Osteocyte (in vitro differentiated cells): ENCODE data around the gene CYP3A7. TPM values are rescaled to one million over a fixed set of nuclear protein-coding genes. Genes with fewer than 3 reads are reported as not detected.

ENCODE experiments used
- DNase-seq: peaks from one replicate; pipeline ENCODE4 v3.0.0; 2021; ENCODE audit warnings: mixed read lengths; ENCODE audit not compliant: unreplicated experiment; ENCODE audit errors: extremely low spot score
- H3K27ac Mint-ChIP-seq: one replicate; pipeline ENCODE4 v1.8.0; 2021; ENCODE audit warnings: mild to moderate bottlenecking, mixed read lengths; ENCODE audit not compliant: unreplicated experiment
- H3K27me3 Mint-ChIP-seq: one replicate; pipeline ENCODE4 v1.8.0; 2021; ENCODE audit warnings: mixed read lengths; ENCODE audit not compliant: unreplicated experiment
- H3K36me3 Mint-ChIP-seq: one replicate; pipeline ENCODE4 v1.8.0; 2021; ENCODE audit warnings: mixed read lengths; ENCODE audit not compliant: unreplicated experiment
- H3K4me1 Mint-ChIP-seq: one replicate; pipeline ENCODE4 v1.8.0; 2021; ENCODE audit warnings: mixed read lengths; ENCODE audit not compliant: unreplicated experiment
- H3K4me3 Mint-ChIP-seq: one replicate; pipeline ENCODE4 v1.8.0; 2021; ENCODE audit warnings: mild to moderate bottlenecking, moderate library complexity, mixed read lengths; ENCODE audit not compliant: unreplicated experiment
- H3K9me3 Mint-ChIP-seq: one replicate; pipeline ENCODE4 v1.8.0; 2021; ENCODE audit warnings: mixed read lengths; ENCODE audit not compliant: unreplicated experiment
- CTCF ChIP-seq: fragments of 200-600 bp; sonication (generic); IDR thresholded peaks from 2 replicates; pipeline ENCODE4 v1.5.0; 2021; ENCODE audit warnings: antibody characterized with exemption, mild to moderate bottlenecking, moderate library complexity
- total RNA-seq: library from RNA; stranded (reverse); gene quantifications from 2 replicates; pipeline ENCODE4 v1.2.1, GENCODE V29; 2021

The CYP3A7 gene
- total RNA-seq, 1 donor from 2014 or later = not detected

GRCh38 chr7:99733003-99733402, 2.0 kb downstream of the CYP3A7 start:
- TF ChIP-seq CTCF = no peak
- H3K9me3 Mint-ChIP-seq = no peaks in the 10 kb centered on the region
- H3K4me3 Mint-ChIP-seq = no peak overlapping the region
- peaks cover 10% of the 10 kb centered on the region for H3K27me3 Mint-ChIP-seq
- no peaks in the 10 kb centered on the region for H3K4me1 Mint-ChIP-seq
- no peak for DNase-seq
- H3K36me3 Mint-ChIP-seq = no peaks in the 10 kb centered on the region
- no peak overlapping the region for H3K27ac Mint-ChIP-seq

GRCh38 chr7:99731638-99732374, 3.2 kb downstream of the CYP3A7 start:
- DNase-seq = no peak
- Mint-ChIP-seq H3K27me3 (peaks cover 10% of the 10 kb centered on the region), H3K27ac (no peak overlapping the region), H3K9me3 (no peaks in the 10 kb centered on the region), H3K4me1 (no peaks in the 10 kb centered on the region), H3K36me3 (no peaks in the 10 kb centered on the region), H3K4me3 (no peak overlapping the region)
- no peak for TF ChIP-seq CTCF

GRCh38 chr7:99730992-99731391, 4.0 kb downstream of the CYP3A7 start:
- no peaks in the 10 kb centered on the region for H3K36me3 Mint-ChIP-seq
- H3K27ac Mint-ChIP-seq = no peak overlapping the region
- H3K4me1 Mint-ChIP-seq = no peaks in the 10 kb centered on the region
- H3K27me3 Mint-ChIP-seq = peaks cover 10% of the 10 kb centered on the region
- no peak overlapping the region for H3K4me3 Mint-ChIP-seq
- no peak for TF ChIP-seq CTCF
- H3K9me3 Mint-ChIP-seq = no peaks in the 10 kb centered on the region
- no peak for DNase-seq

DNA sequence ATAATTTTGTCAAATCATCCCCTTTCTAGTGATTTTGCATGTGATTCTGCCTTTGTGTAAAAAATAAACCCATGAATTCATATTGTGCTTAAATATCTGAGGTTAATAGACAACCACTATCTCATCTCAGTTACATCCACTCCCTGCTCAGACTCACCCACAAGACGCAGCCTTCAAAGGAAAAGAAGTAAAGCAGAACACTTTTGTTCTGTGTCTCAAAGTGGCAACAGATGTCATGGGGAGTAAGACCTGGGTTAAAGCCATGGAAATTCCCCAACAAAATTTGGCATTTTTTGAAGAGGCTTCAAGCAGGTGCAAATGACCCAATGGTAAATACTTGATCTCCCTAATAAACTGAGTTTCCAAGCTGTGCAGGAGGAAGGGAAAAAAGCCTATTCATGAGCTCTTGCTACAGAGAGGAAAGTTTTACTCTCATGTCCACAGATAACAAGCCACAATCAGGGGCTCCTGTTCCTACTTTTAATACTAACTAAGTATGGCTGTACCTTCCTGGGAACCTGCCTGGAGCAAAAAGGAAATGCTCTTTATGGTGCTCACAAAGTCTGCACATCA, 4.7 kb downstream of the CYP3A7 start:
- DNase-seq = no peak
- TF ChIP-seq CTCF = no peak
- no peak overlapping the region for H3K4me3 Mint-ChIP-seq
- H3K4me1 Mint-ChIP-seq = no peaks in the 10 kb centered on the region
- H3K9me3 Mint-ChIP-seq = no peaks in the 10 kb centered on the region
- no peak overlapping the region for H3K27ac Mint-ChIP-seq
- no peaks in the 10 kb centered on the region for H3K36me3 Mint-ChIP-seq
- peaks cover 6% of the 10 kb centered on the region for H3K27me3 Mint-ChIP-seq

- no peaks in the 10 kb centered on the region for H3K4me1 Mint-ChIP-seq
- no peak for DNase-seq
- no peak overlapping the region for H3K27ac Mint-ChIP-seq
- H3K4me3 Mint-ChIP-seq = no peak overlapping the region
- H3K27me3 Mint-ChIP-seq = no peaks in the 10 kb centered on the region
- no peaks in the 10 kb centered on the region for H3K9me3 Mint-ChIP-seq
- no peak for TF ChIP-seq CTCF
- no peaks in the 10 kb centered on the region for H3K36me3 Mint-ChIP-seq
These were observed 5.3 kb downstream of the CYP3A7 start for GRCh38 chr7:99729486-99730237.
